ENCODE results near the gene DTX3. TPM values are rescaled to one million over a fixed set of nuclear protein-coding genes. Genes with fewer than 3 reads are reported as not detected.
"Not testable (repeated sequence)": the region's sequence is repeated elsewhere in the genome, so short reads cannot be mapped to it uniquely, and the experiment has no call there.

The DTX3 gene
- total RNA-seq, 1 experiment from 2014 or later: 18.1 TPM

GRCh38 chr12:57585156-57585555, 19.5 kb upstream of the DTX3 start:
- Histone ChIP-seq H3K4me3 (no peak overlapping the region), H3K9me3 (ENCODE audit: insufficient read depth, low read depth) (no peaks in the 10 kb centered on the region), H3K79me2 (ENCODE audit: low read depth) (no peaks in the 10 kb centered on the region), H3K27me3 (ENCODE audit: insufficient read depth, low read depth) (peaks cover 36% of the 10 kb centered on the region), H2AFZ (no peak overlapping the region), H3K9me2 (ENCODE audit: insufficient read depth) (no peaks in the 10 kb centered on the region), H3K27ac (no peak overlapping the region), H3K36me3 (ENCODE audit: low read depth) (no peaks in the 10 kb centered on the region), H3F3A (ENCODE audit: insufficient read depth, low read depth) (no peaks in the 10 kb centered on the region), H3K4me2 (no peak overlapping the region), H3K4me1 (replicated peaks; ENCODE audit: insufficient read depth) (no peaks in the 10 kb centered on the region), H4K20me1 (ENCODE audit: insufficient read depth) (no peaks in the 10 kb centered on the region)
- DNase-seq: no peak
- intact Hi-C loops (cut with micrococcal nuclease; ENCODE audit: unreplicated experiment): no loop called here
- CTCF ChIA-PET: interaction anchor here (0.7 to 1.6 kb wide), 2 partner anchors 37 kb away, joined by 3 to 5 read pairs; no protein-coding TSS in a partner anchor
- POLR2A ChIA-PET (ENCODE audit: unreplicated experiment): no interaction called here
- BruUV-seq (replicated peaks): no TSS peak
- TF ChIP-seq, protein P1, sequence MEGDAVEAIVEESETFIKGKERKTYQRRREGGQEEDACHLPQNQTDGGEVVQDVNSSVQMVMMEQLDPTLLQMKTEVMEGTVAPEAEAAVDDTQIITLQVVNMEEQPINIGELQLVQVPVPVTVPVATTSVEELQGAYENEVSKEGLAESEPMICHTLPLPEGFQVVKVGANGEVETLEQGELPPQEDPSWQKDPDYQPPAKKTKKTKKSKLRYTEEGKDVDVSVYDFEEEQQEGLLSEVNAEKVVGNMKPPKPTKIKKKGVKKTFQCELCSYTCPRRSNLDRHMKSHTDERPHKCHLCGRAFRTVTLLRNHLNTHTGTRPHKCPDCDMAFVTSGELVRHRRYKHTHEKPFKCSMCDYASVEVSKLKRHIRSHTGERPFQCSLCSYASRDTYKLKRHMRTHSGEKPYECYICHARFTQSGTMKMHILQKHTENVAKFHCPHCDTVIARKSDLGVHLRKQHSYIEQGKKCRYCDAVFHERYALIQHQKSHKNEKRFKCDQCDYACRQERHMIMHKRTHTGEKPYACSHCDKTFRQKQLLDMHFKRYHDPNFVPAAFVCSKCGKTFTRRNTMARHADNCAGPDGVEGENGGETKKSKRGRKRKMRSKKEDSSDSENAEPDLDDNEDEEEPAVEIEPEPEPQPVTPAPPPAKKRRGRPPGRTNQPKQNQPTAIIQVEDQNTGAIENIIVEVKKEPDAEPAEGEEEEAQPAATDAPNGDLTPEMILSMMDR (conservative IDR thresholded peaks at IDR 0.05): no peak
- no peak for TF ChIP-seq EZH2 (IDR thresholded peaks at IDR 0.05; ENCODE audit: low read depth)

GRCh38 chr12:57586128-57586527, 18.5 kb upstream of the DTX3 start:
- Histone ChIP-seq H3F3A (ENCODE audit: insufficient read depth, low read depth) (no peaks in the 10 kb centered on the region), H3K27ac (no peak overlapping the region), H3K27me3 (ENCODE audit: insufficient read depth, low read depth) (peaks cover 29% of the 10 kb centered on the region), H3K4me2 (no peak overlapping the region), H3K9me3 (ENCODE audit: insufficient read depth, low read depth) (no peaks in the 10 kb centered on the region), H3K4me3 (no peak overlapping the region), H3K9me2 (ENCODE audit: insufficient read depth) (no peaks in the 10 kb centered on the region), H4K20me1 (ENCODE audit: insufficient read depth) (no peaks in the 10 kb centered on the region), H2AFZ (no peak overlapping the region), H3K79me2 (ENCODE audit: low read depth) (peaks cover under 1% of the 10 kb centered on the region; the same call in 1 of the 2 replicates), H3K36me3 (ENCODE audit: low read depth) (no peaks in the 10 kb centered on the region), H3K4me1 (replicated peaks; ENCODE audit: insufficient read depth) (no peaks in the 10 kb centered on the region)
- POLR2A ChIA-PET (ENCODE audit: unreplicated experiment): no interaction called here
- DNase-seq: no peak
- intact Hi-C loops (cut with micrococcal nuclease; ENCODE audit: unreplicated experiment): no loop called here
- CTCF ChIA-PET: no interaction called here
- TF ChIP-seq, protein P1 (conservative IDR thresholded peaks at IDR 0.05): no peak
- no peak for TF ChIP-seq EZH2 (IDR thresholded peaks at IDR 0.05; ENCODE audit: low read depth)
- BruUV-seq (replicated peaks): no TSS peak

DNA sequence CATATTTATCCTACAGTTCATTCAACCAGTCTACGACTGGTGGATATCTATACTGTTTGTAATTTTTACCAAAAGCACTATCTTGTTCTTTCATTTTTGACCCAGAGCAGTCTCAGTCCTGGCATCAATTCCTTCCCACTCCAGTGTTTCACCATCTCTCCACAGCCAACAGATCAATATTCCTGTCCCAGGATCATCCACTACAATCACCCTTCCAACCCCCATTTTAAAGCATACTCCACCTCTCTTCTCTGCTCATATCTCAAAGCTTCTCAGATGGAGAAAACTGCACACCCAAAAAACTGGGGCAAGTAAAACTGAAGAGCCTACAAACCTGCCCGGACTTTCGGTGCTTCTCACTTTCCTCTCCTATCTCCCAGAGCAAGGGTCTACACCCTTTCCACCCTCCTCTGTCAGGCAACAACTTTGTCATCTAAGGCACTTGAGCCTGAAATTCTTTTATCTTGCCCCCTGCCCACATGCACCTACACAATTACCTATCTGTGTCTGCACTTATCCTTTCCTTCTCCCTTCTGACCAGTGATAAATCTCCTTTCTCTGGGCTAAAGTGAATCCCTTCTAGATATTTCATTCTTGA, 17.7 kb upstream of the DTX3 start:
- H3K27me3 ChIP-seq (ENCODE audit: insufficient read depth, low read depth): peaks cover 29% of the 10 kb centered on the region
- no TSS peak for BruUV-seq (replicated peaks)
- TF ChIP-seq, protein P1 (conservative IDR thresholded peaks at IDR 0.05): no peak
- TF ChIP-seq EZH2 (IDR thresholded peaks at IDR 0.05; ENCODE audit: low read depth): no peak
- intact Hi-C loops (cut with micrococcal nuclease; ENCODE audit: unreplicated experiment): no loop called here
- H3K79me2 ChIP-seq (ENCODE audit: low read depth): peaks cover 8% of the 10 kb centered on the region
- no peak overlapping the region for H3K27ac ChIP-seq
- H3K9me2 ChIP-seq (ENCODE audit: insufficient read depth): no peaks in the 10 kb centered on the region
- no peaks in the 10 kb centered on the region for H3K9me3 ChIP-seq (ENCODE audit: insufficient read depth, low read depth)
- no peaks in the 10 kb centered on the region for H3F3A ChIP-seq (ENCODE audit: insufficient read depth, low read depth)
- H3K36me3 ChIP-seq (ENCODE audit: low read depth): no peaks in the 10 kb centered on the region
- DNase-seq: no peak
- no peak overlapping the region for H3K4me3 ChIP-seq
- no peaks in the 10 kb centered on the region for H4K20me1 ChIP-seq (ENCODE audit: insufficient read depth)
- H3K4me1 ChIP-seq (replicated peaks; ENCODE audit: insufficient read depth): peaks cover 2% of the 10 kb centered on the region
- H2AFZ ChIP-seq: no peak overlapping the region
- ChIA-PET CTCF (no interaction called here), POLR2A (ENCODE audit: unreplicated experiment) (no interaction called here)
- no peak overlapping the region for H3K4me2 ChIP-seq

GRCh38 chr12:57588951-57589610, 15.5 kb upstream of the DTX3 start:
- Histone ChIP-seq H3K79me2 (ENCODE audit: low read depth) (peaks cover 23% of the 10 kb centered on the region), H3K27me3 (ENCODE audit: insufficient read depth, low read depth) (peaks cover 28% of the 10 kb centered on the region), H3K4me1 (replicated peaks; ENCODE audit: insufficient read depth) (peaks cover 15% of the 10 kb centered on the region)
- POLR2A ChIA-PET (ENCODE audit: unreplicated experiment); H3F3A ChIP-seq (ENCODE audit: insufficient read depth, low read depth); H3K27ac ChIP-seq; H3K9me3 ChIP-seq (ENCODE audit: insufficient read depth, low read depth); BruUV-seq (replicated peaks); H4K20me1 ChIP-seq (ENCODE audit: insufficient read depth); H3K4me2 ChIP-seq; DNase-seq; H3K4me3 ChIP-seq; H2AFZ ChIP-seq; H3K9me2 ChIP-seq (ENCODE audit: insufficient read depth); intact Hi-C loops (cut with micrococcal nuclease; ENCODE audit: unreplicated experiment); CTCF ChIA-PET; H3K36me3 ChIP-seq (ENCODE audit: low read depth): not testable (repeated sequence)

Data from PC-9 (cell line).